ENCODE data around the gene NUP62. TPM values are rescaled to one million over a fixed set of nuclear protein-coding genes. Genes with fewer than 3 reads are reported as not detected.

The NUP62 gene
- polyA plus RNA-seq, 1 of the 3 experiments (the other 2 are of a cell fraction) = 16.2 TPM

DNA sequence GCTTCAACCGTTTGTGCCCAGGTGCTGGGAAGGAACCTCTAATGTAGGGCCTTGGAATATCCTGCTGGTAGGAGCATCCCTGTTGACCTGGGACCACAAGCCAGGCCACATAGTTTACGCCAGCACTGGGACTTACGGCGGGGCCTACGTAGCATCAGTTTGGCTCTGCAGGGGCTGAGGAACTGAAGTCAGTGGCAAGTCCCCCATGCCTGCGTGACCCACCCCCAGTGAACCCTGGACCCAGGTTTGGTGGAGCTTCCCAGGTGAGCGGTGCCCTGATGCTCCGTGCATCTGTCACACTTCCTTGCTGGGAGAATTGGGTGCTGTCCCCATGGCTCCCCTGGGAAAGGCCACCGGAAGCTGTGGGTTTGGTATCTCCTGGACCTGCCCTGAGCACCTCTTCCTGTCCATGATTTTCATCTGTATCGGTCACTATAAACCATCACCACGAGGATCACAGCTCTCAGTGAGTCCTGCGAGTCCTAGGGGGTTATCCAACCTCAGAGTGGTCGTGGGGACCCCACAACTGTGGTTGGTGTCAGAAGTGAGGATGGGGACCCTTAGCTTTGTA is 21.7 kb upstream of the NUP62 start:
- H3K4me1 ChIP-seq (ENCODE audit: control insufficient read depth in 1 of 2, insufficient read depth in 2 of 2, low read depth in 1 of 2, low read length in 1 of 2) = no peaks in the 10 kb centered on the region
- ChIA-PET POLR2A (no interaction called here), CTCF (interaction anchor here (3.5 to 5.9 kb wide), 2 partner anchors 13 to 32 kb away, joined by 13 to 48 read pairs; no protein-coding TSS in a partner anchor)
- TF ChIP-seq SMC3 (IDR thresholded peaks at IDR 0.05; ENCODE audit: low read depth, low read length) (no peak), RFX5 (IDR thresholded peaks at IDR 0.05; ENCODE audit: low read length) (no peak), RXRA (IDR thresholded peaks at IDR 0.05; ENCODE audit: borderline replicate concordance, low read depth) (no peak), NFIC (IDR thresholded peaks at IDR 0.05; ENCODE audit: borderline replicate concordance) (no peak), ELF1 (IDR thresholded peaks at IDR 0.05) (no peak), RAD21 (IDR thresholded peaks at IDR 0.05; ENCODE audit: low read length) (no peak), CHD2 (IDR thresholded peaks at IDR 0.05; ENCODE audit: low read length, partially characterized antibody) (no peak), POLR2AphosphoS5 (IDR thresholded peaks at IDR 0.05; ENCODE audit: low read depth, low read length) (no peak)
- TF ChIP-seq, protein P1, sequence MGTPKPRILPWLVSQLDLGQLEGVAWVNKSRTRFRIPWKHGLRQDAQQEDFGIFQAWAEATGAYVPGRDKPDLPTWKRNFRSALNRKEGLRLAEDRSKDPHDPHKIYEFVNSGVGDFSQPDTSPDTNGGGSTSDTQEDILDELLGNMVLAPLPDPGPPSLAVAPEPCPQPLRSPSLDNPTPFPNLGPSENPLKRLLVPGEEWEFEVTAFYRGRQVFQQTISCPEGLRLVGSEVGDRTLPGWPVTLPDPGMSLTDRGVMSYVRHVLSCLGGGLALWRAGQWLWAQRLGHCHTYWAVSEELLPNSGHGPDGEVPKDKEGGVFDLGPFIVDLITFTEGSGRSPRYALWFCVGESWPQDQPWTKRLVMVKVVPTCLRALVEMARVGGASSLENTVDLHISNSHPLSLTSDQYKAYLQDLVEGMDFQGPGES (IDR thresholded peaks at IDR 0.05; ENCODE audit: low read depth, low read length) = no peak
- TF ChIP-seq, protein P2, sequence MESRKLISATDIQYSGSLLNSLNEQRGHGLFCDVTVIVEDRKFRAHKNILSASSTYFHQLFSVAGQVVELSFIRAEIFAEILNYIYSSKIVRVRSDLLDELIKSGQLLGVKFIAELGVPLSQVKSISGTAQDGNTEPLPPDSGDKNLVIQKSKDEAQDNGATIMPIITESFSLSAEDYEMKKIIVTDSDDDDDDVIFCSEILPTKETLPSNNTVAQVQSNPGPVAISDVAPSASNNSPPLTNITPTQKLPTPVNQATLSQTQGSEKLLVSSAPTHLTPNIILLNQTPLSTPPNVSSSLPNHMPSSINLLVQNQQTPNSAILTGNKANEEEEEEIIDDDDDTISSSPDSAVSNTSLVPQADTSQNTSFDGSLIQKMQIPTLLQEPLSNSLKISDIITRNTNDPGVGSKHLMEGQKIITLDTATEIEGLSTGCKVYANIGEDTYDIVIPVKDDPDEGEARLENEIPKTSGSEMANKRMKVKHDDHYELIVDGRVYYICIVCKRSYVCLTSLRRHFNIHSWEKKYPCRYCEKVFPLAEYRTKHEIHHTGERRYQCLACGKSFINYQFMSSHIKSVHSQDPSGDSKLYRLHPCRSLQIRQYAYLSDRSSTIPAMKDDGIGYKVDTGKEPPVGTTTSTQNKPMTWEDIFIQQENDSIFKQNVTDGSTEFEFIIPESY (IDR thresholded peaks at IDR 0.05; ENCODE audit: borderline replicate concordance, low read depth) = no peak
- TF ChIP-seq, protein P3, sequence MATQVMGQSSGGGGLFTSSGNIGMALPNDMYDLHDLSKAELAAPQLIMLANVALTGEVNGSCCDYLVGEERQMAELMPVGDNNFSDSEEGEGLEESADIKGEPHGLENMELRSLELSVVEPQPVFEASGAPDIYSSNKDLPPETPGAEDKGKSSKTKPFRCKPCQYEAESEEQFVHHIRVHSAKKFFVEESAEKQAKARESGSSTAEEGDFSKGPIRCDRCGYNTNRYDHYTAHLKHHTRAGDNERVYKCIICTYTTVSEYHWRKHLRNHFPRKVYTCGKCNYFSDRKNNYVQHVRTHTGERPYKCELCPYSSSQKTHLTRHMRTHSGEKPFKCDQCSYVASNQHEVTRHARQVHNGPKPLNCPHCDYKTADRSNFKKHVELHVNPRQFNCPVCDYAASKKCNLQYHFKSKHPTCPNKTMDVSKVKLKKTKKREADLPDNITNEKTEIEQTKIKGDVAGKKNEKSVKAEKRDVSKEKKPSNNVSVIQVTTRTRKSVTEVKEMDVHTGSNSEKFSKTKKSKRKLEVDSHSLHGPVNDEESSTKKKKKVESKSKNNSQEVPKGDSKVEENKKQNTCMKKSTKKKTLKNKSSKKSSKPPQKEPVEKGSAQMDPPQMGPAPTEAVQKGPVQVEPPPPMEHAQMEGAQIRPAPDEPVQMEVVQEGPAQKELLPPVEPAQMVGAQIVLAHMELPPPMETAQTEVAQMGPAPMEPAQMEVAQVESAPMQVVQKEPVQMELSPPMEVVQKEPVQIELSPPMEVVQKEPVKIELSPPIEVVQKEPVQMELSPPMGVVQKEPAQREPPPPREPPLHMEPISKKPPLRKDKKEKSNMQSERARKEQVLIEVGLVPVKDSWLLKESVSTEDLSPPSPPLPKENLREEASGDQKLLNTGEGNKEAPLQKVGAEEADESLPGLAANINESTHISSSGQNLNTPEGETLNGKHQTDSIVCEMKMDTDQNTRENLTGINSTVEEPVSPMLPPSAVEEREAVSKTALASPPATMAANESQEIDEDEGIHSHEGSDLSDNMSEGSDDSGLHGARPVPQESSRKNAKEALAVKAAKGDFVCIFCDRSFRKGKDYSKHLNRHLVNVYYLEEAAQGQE (IDR thresholded peaks at IDR 0.05; ENCODE audit: low read depth, low read length) = no peak
- 12% methylated on average over 8 of the region's 13 CpGs for WGBS (ENCODE audit: low lambda C conversion rate)
- H3K79me2 ChIP-seq (ENCODE audit: insufficient read depth) = no peaks in the 10 kb centered on the region
- no peak overlapping the region for H3K27ac ChIP-seq (ENCODE audit: low read depth in 2 of 2, low read length in 1 of 2)
- H3K9me2 ChIP-seq = no peaks in the 10 kb centered on the region
- H4K20me1 ChIP-seq (ENCODE audit: insufficient read depth) = no peaks in the 10 kb centered on the region
- no peak overlapping the region for H3K4me3 ChIP-seq (ENCODE audit: low read depth in 2 of 2, low read length in 1 of 2)
- no peak overlapping the region for H3K9ac ChIP-seq
- DNase-seq = no peak
- H3F3A ChIP-seq (replicated peaks; ENCODE audit: insufficient read depth) = no peaks in the 10 kb centered on the region
- peaks cover 80% of the 10 kb centered on the region for H3K27me3 ChIP-seq (ENCODE audit: insufficient read depth)
- no peak overlapping the region for H2AFZ ChIP-seq (ENCODE audit: low read depth)
- no peak overlapping the region for H3K4me2 ChIP-seq
- no peaks in the 10 kb centered on the region for H3K36me3 ChIP-seq (replicated peaks in 1 of 2; ENCODE audit: control insufficient read depth in 1 of 2, insufficient read depth in 2 of 2, low read length in 1 of 2)
- no peaks in the 10 kb centered on the region for H3K9me3 ChIP-seq

All from SK-N-SH (cell line).